Gastroesophageal sphincter (tissue), 3 donors: ENCODE data around the gene SREBF2.

Experiments
- CTCF ChIP-seq, 4 experiments: fragments of 200-600 bp in 2 of 4; fragments of 450-650 bp in 2 of 4; sonication (generic) in 1 of 4; IDR thresholded peaks; one replicate each; pipeline ENCODE4 v1.5.1; 2017 to 2019; ENCODE audit warnings: antibody characterized with exemption in 4 of 4, mild to moderate bottlenecking in 2 of 4, moderate library complexity in 2 of 4
- EP300 ChIP-seq: sonication (generic); formaldehyde crosslinking; IDR thresholded peaks from one replicate; pipeline ENCODE4 v1.6.1; 2017; ENCODE audit warnings: antibody characterized with exemption, mild to moderate bottlenecking
- POLR2A ChIP-seq, 2 donors: fragments of 450-650 bp; IDR thresholded peaks; one replicate each; pipeline ENCODE4 v1.6.1; 2017; ENCODE audit warnings: antibody characterized with exemption in 2 of 2, mild to moderate bottlenecking in 2 of 2, moderate library complexity in 1 of 2
- POLR2AphosphoS5 ChIP-seq: sonication (generic); formaldehyde crosslinking; IDR thresholded peaks from one replicate; pipeline ENCODE4 v1.6.1; 2017; ENCODE audit warnings: antibody characterized with exemption

- TF ChIP-seq CTCF (IDR thresholded peaks at IDR 0.05) (no peak), EP300 (no peak), POLR2AphosphoS5 (no peak), POLR2A (IDR thresholded peaks at IDR 0.05) (no peak)
Observed at GRCh38 chr22:41856469-41856868, 23.6 kb downstream of the SREBF2 start.
